Measurements from ENCODE around the gene GALNT9.

- no peak for TF ChIP-seq CTCF (IDR thresholded peaks at IDR 0.05)
- no peak for TF ChIP-seq POLR2A (IDR thresholded peaks at IDR 0.05)
- TF ChIP-seq POLR2AphosphoS5 (IDR thresholded peaks at IDR 0.05) = no peak
Observed at GRCh38 chr12:132285991-132286681, 43.3 kb downstream of the GALNT9 start.
